ENCODE results near the gene STXBP3. TPM values are rescaled to one million over a fixed set of nuclear protein-coding genes. Genes with fewer than 3 reads are reported as not detected.

STXBP3 gene
- polyA plus RNA-seq, 1 donor from 2014 or later = 29.6 TPM

- no peaks in the 10 kb centered on the region for H3K27me3 ChIP-seq (ENCODE audit: insufficient read depth, low read depth, low read length)
- H3K9me2 ChIP-seq (ENCODE audit: insufficient read depth, low read length) = no peaks in the 10 kb centered on the region
- H4K20me1 ChIP-seq (ENCODE audit: insufficient read depth) = no peaks in the 10 kb centered on the region
- H3K9me3 ChIP-seq (ENCODE audit: low read length) = no peaks in the 10 kb centered on the region
- no peak overlapping the region for H3K4me2 ChIP-seq (ENCODE audit: low read length)
- no peak overlapping the region for H2AFZ ChIP-seq (ENCODE audit: low read depth, low read length)
- no peak overlapping the region for H3K4me3 ChIP-seq (ENCODE audit: low read length)
- no peak overlapping the region for H3K9ac ChIP-seq (ENCODE audit: low read length)
- no peak for TF ChIP-seq REST (IDR thresholded peaks at IDR 0.05; ENCODE audit: borderline replicate concordance)
- no peak for TF ChIP-seq EZH2 (IDR thresholded peaks at IDR 0.05; ENCODE audit: borderline replicate concordance, insufficient read depth, low read length, poor library complexity, severe bottlenecking)
- peak; percentile 73 for TF ChIP-seq RAD21 (conservative IDR thresholded peaks at IDR 0.05)
- TF ChIP-seq SMC3 (conservative IDR thresholded peaks at IDR 0.05; ENCODE audit: poor library complexity) = peak; percentile 90
- no peak for TF ChIP-seq MXI1 (conservative IDR thresholded peaks at IDR 0.05; ENCODE audit: poor library complexity, severe bottlenecking)
- no peak for TF ChIP-seq EP300 (conservative IDR thresholded peaks at IDR 0.05; ENCODE audit: poor library complexity, severe bottlenecking)
- no peak for TF ChIP-seq TAF1 (IDR thresholded peaks at IDR 0.05; ENCODE audit: low read depth)
- TF ChIP-seq CTCF (IDR thresholded peaks at IDR 0.05; ENCODE audit: poor library complexity, severe bottlenecking) = peak; percentile 77
- TF ChIP-seq POLR2AphosphoS5 (IDR thresholded peaks at IDR 0.05) = no peak
- H3F3A ChIP-seq (ENCODE audit: insufficient read depth, low read length, poor library complexity, severe bottlenecking) = no peaks in the 10 kb centered on the region
- no peaks in the 10 kb centered on the region for H3K79me2 ChIP-seq (replicated peaks; ENCODE audit: insufficient read depth, low read length)
- no peak overlapping the region for H3K27ac ChIP-seq (ENCODE audit: low read length)
- no peaks in the 10 kb centered on the region for H3K36me3 ChIP-seq (ENCODE audit: insufficient read depth, low read length)
Observed at GRCh38 chr1:108828074-108828961, 81.8 kb downstream of the STXBP3 start.

GRCh38 chr1:108829498-108829916 lies 83.0 kb downstream of the STXBP3 start:
- H2AFZ ChIP-seq (ENCODE audit: low read depth, low read length) = no peak overlapping the region
- no peak overlapping the region for H3K4me2 ChIP-seq (ENCODE audit: low read length)
- H3K27ac ChIP-seq (ENCODE audit: low read length) = no peak overlapping the region
- H3K9me2 ChIP-seq (ENCODE audit: insufficient read depth, low read length) = no peaks in the 10 kb centered on the region
- H3F3A ChIP-seq (ENCODE audit: insufficient read depth, low read length, poor library complexity, severe bottlenecking) = no peaks in the 10 kb centered on the region
- no peak overlapping the region for H3K4me3 ChIP-seq (ENCODE audit: low read length)
- no peaks in the 10 kb centered on the region for H3K9me3 ChIP-seq (ENCODE audit: low read length)
- H3K27me3 ChIP-seq (ENCODE audit: insufficient read depth, low read depth, low read length) = no peaks in the 10 kb centered on the region
- H3K36me3 ChIP-seq (ENCODE audit: insufficient read depth, low read length) = no peaks in the 10 kb centered on the region
- H4K20me1 ChIP-seq (ENCODE audit: insufficient read depth) = no peaks in the 10 kb centered on the region
- TF ChIP-seq MXI1 (conservative IDR thresholded peaks at IDR 0.05; ENCODE audit: poor library complexity, severe bottlenecking) = no peak
- TF ChIP-seq RAD21 (conservative IDR thresholded peaks at IDR 0.05) = no peak
- TF ChIP-seq POLR2AphosphoS5 (IDR thresholded peaks at IDR 0.05) = no peak
- TF ChIP-seq TAF1 (IDR thresholded peaks at IDR 0.05; ENCODE audit: low read depth) = no peak
- TF ChIP-seq CTCF (IDR thresholded peaks at IDR 0.05; ENCODE audit: poor library complexity, severe bottlenecking) = no peak
- no peak for TF ChIP-seq EZH2 (IDR thresholded peaks at IDR 0.05; ENCODE audit: borderline replicate concordance, insufficient read depth, low read length, poor library complexity, severe bottlenecking)
- no peak for TF ChIP-seq SMC3 (conservative IDR thresholded peaks at IDR 0.05; ENCODE audit: poor library complexity)
- no peak for TF ChIP-seq EP300 (conservative IDR thresholded peaks at IDR 0.05; ENCODE audit: poor library complexity, severe bottlenecking)
- TF ChIP-seq REST (IDR thresholded peaks at IDR 0.05; ENCODE audit: borderline replicate concordance) = no peak
- H3K9ac ChIP-seq (ENCODE audit: low read length) = no peak overlapping the region
- no peaks in the 10 kb centered on the region for H3K79me2 ChIP-seq (replicated peaks; ENCODE audit: insufficient read depth, low read length)

Measured in neural cell (in vitro differentiated cells).